22Rv1 (cell line): Measurements from ENCODE around the gene ARHGAP9.

Experiments
- H3K27ac ChIP-seq: fragments of 450-650 bp; 2 replicates; pipeline ENCODE4 v1.5.1; 2017
- ZFX ChIP-seq: fragments of 450-650 bp; IDR thresholded peaks from 2 replicates; pipeline ENCODE4 v1.6.1; 2017; ENCODE audit warnings: antibody characterized with exemption, borderline replicate concordance
- TF ChIP-seq, protein P1 (sequence below): fragments of 450-650 bp; IDR thresholded peaks from 2 replicates; pipeline ENCODE4 v1.5.1; 2017; ENCODE audit warnings: mild to moderate bottlenecking

Gene ARHGAP9

DNA sequence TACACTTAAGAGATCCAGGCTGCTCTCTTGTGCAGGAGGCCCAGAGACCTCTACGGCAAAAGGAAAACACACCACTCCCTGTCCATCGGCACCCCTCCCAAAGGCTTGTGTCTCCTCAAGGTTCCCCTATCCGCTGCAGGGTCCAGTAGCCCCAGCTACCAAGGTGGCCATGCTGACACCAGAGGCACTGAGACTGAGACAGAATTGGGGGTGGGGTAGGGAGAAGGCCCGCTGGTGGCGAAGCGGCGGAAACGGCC is 40.1 kb upstream of the ARHGAP9 start:
- no peak for TF ChIP-seq ZFX
- TF ChIP-seq, protein P1, sequence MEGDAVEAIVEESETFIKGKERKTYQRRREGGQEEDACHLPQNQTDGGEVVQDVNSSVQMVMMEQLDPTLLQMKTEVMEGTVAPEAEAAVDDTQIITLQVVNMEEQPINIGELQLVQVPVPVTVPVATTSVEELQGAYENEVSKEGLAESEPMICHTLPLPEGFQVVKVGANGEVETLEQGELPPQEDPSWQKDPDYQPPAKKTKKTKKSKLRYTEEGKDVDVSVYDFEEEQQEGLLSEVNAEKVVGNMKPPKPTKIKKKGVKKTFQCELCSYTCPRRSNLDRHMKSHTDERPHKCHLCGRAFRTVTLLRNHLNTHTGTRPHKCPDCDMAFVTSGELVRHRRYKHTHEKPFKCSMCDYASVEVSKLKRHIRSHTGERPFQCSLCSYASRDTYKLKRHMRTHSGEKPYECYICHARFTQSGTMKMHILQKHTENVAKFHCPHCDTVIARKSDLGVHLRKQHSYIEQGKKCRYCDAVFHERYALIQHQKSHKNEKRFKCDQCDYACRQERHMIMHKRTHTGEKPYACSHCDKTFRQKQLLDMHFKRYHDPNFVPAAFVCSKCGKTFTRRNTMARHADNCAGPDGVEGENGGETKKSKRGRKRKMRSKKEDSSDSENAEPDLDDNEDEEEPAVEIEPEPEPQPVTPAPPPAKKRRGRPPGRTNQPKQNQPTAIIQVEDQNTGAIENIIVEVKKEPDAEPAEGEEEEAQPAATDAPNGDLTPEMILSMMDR: no peak
- H3K27ac ChIP-seq: peak overlapping the region; percentile 100

DNA sequence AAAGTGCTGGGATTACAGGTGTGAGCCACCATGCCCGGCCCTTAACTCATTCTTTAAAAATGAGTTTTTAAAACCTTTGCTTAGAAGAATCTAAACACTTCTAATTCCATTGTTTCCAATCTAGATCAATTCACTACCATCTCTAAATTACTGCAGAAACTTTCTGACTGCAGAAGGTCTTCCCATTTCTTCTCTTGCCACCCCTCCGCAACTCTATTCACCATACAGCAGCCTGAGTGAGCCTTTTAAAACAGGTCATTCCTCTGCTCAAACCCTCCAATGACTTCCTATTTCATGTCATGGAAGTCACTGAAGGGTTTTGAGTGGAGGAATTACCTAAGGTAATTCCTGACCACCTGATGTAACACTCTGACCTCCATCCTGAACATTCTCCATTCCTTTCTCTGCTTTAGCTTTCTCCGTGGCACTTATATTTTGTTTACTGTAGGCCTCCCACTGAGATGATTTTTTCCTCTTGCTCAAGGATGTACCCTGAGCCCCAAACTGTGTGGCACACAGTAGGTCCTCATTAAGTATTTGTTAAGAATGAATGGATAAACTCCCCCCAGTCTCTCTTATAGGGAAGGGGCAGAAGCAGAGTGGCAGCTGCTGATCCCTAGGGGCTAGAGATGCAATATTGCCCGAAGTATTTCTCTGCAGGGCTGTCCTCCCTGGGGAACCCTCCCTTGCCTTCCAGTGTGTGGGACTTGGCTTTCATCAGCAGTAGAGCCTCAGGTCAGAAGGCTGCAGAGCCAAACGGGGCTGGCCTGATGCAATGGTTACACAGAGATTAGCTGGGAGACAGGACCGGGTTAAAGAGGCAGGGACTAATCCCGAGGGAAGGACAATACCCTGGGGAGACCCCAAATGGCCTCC is 39.5 kb upstream of the ARHGAP9 start:
- peak overlapping the region; percentile 100 for H3K27ac ChIP-seq
- TF ChIP-seq ZFX: no peak
- TF ChIP-seq, protein P1: no peak

DNA sequence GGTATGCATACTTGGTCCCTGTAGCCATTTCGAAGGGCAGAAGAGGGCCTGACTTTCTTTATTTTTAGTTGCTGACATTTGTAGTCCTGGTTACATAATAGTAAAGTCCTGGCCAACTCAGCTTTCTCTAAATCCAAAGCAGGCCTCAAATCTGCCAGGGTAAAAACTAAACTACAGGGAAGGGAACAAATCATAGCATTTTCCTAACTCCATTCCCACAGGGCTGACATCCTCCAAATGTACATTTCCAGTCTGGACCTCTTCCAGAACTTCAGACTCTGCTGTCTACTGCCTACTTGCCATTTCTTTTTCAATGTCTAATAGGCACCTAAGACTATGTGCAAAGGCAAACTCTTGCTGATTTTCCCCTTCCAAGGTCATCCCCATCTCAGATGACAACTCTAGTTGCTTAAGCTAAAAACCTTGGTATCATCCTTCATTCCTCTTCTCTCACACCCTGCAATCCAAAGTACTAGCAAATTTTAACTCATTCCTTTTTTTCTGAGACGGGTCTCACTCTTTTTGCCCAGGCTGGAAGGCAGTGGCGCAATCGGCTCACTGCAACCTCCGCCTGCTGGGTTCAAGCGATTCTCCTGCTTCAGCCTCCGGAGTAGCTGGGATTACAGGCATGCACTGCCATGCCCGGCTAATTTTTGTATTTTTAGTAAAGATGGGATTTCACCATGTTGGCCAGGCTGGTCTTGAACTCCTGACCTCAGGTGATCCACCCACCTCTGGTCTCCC is 38.7 kb upstream of the ARHGAP9 start:
- TF ChIP-seq, protein P1: no peak
- no peak for TF ChIP-seq ZFX
- H3K27ac ChIP-seq: peak overlapping the region; percentile 100

DNA sequence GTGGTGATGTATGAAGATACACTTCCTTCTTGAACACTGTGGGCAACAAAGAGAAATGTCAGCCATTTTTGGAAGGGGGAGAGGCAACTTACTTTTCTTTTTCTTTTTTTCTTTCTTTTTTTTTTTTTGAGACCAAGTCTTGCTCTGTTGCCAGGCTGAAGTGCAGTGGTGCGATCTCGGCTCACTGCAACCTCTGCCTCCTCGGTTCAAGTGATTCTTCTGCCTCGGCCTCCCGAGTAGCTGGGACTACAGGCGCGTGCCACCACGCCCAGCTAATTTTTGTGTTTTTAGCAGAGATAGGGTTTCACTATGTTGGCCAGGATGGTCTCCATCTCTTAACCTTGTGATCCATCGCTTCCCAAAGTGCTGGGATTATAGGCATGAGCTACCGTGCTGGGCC is 38.1 kb upstream of the ARHGAP9 start:
- H3K27ac ChIP-seq: peak overlapping the region; percentile 100

DNA sequence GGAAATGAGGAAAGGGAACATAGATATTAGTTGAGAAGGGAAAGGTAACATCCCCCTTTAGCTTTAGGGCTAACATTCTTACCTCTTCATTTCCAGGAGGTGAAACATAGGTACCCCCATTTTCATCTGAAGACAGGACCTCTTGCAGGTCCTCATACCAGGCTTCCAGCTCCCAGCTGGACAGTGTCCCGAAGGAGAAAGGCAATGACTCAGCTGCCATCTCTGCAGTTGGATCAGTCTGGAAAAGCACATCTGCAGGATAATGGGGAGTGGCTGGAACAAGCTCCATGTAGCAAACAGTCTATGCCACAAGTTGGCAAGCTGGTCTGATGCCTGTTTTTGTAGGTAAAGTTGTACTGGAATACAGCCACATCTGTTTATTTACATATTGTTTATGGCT is 37.5 kb upstream of the ARHGAP9 start:
- peak overlapping the region; percentile 100 for H3K27ac ChIP-seq
- TF ChIP-seq ZFX: no peak
- TF ChIP-seq, protein P1: no peak

DNA sequence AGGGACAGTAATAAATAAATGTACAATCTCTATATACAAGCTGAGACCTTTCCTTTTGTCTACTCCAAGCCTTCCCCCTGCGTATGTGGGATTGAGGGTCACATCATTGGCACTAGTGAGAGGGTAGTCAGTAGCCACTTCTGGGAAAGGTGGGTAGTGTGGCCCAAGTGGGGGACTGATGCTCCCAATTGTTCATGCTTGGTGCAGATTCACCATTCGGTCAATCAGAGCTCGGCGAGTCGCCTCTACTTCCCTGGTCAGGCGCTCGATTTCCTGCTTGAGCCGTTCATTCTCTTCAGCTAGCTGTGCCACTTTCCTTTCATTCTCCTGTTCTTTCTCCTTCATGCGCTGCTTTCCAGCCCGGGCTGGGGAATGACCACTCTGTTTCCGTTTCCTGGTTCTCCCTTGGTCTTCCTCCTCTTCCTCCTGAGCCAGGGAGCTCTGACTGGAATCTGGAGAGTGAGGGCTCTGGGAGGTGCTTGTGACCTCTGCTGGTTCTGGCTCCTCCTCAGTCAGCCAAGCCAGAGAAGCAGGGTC is 37.0 kb upstream of the ARHGAP9 start:
- H3K27ac ChIP-seq: peak overlapping the region; percentile 100
- TF ChIP-seq, protein P1: no peak
- TF ChIP-seq ZFX: no peak

DNA sequence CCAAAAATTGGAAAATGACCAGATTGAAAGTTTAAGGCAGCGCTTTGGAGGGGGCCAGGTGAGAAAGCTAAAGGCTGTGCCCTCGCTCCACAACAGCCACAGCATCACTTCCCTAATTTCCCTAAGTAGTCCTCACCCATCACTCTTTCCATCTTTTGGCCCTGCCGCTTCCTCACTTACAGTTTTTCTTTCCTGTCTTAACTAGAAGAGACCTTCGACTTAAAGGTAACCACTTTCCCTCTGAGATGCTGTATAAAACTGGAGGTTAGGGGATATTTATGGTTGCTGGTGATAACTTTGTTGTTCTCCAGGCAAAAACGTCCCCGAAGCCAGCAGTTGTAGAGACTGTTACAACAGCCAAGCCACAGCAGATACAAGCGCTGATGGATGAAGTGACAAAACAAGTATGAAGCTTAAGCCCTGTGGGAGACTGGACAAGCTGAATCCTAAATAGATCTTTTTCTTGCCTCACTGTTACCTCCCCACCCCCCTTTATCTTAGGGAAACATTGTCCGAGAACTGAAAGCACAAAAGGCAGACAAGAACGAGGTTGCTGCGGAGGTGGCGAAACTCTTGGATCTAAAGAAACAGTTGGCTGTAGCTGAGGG is 36.4 kb upstream of the ARHGAP9 start:
- no peak for TF ChIP-seq ZFX
- TF ChIP-seq, protein P1: no peak
- H3K27ac ChIP-seq: peak overlapping the region; percentile 100
